Activated naive CD4-positive, alpha-beta T cell treated with anti-CD3 and anti-CD28 coated beads, Interleukin-2, amount 10 ng/mL, durations not matched to agents 7 days and 5 days (primary cell): ENCODE measurements around the gene CAPN5.

Source experiments
- CTCF ChIA-PET: fragments of 350-600 bp; sonication (Branson Sonifier 250); formaldehyde crosslinking; loops from one replicate; lab custom pipeline; 2021; ENCODE audit warnings: antibody characterized with exemption; lab: Charles Lee
- DNase-seq: peaks from one replicate; pipeline ENCODE4 v3.0.0-alpha.2; 2020
- H3K27ac Mint-ChIP-seq: one replicate; pipeline ENCODE4 v1.8.0; 2021; ENCODE audit warnings: mild to moderate bottlenecking, moderate library complexity, mixed read lengths
- H3K27me3 Mint-ChIP-seq: one replicate; pipeline ENCODE4 v1.8.0; 2021; ENCODE audit warnings: mild to moderate bottlenecking, mixed read lengths
- H3K36me3 Mint-ChIP-seq: one replicate; pipeline ENCODE4 v1.8.0; 2021; ENCODE audit warnings: mixed read lengths
- H3K4me1 Mint-ChIP-seq: one replicate; pipeline ENCODE4 v1.8.0; 2021; ENCODE audit warnings: mixed read lengths
- H3K4me3 Mint-ChIP-seq: one replicate; pipeline ENCODE4 v1.8.0; 2021; ENCODE audit warnings: mild to moderate bottlenecking, moderate library complexity, mixed read lengths
- H3K9me3 Mint-ChIP-seq: one replicate; pipeline ENCODE4 v1.8.0; 2021; ENCODE audit warnings: mixed read lengths

CAPN5 gene

GRCh38 chr11:77036398-77036797 lies 30.4 kb upstream of the CAPN5 start:
- Mint-ChIP-seq H3K36me3 (no peaks in the 10 kb centered on the region), H3K4me1 (peaks cover 6% of the 10 kb centered on the region), H3K9me3 (no peaks in the 10 kb centered on the region), H3K4me3 (no peak overlapping the region), H3K27me3 (peaks cover 62% of the 10 kb centered on the region), H3K27ac (no peak overlapping the region)
- CTCF ChIA-PET, result interaction anchor here (1.2 to 2.0 kb wide), 3 partner anchors 55 to 118 kb away, joined by 3 to 4 read pairs (median 3); no protein-coding TSS in a partner anchor
- no peak for DNase-seq

GRCh38 chr11:77037057-77037456 lies 29.7 kb upstream of the CAPN5 start:
- Mint-ChIP-seq H3K27me3 (peaks cover 68% of the 10 kb centered on the region), H3K4me1 (peaks cover 6% of the 10 kb centered on the region), H3K4me3 (no peak overlapping the region), H3K27ac (no peak overlapping the region), H3K9me3 (no peaks in the 10 kb centered on the region), H3K36me3 (no peaks in the 10 kb centered on the region)
- DNase-seq, result no peak
- CTCF ChIA-PET, result interaction anchor here (1.1 to 2.0 kb wide), 4 partner anchors 54 to 118 kb away, joined by 3 to 4 read pairs (median 4); no protein-coding TSS in a partner anchor

- Mint-ChIP-seq H3K27ac (no peak overlapping the region), H3K4me1 (peaks cover 6% of the 10 kb centered on the region), H3K9me3 (no peaks in the 10 kb centered on the region), H3K4me3 (peak overlapping the region; percentile 38), H3K27me3 (peaks cover 75% of the 10 kb centered on the region), H3K36me3 (no peaks in the 10 kb centered on the region)
- DNase-seq, result no peak
- CTCF ChIA-PET, result interaction anchor here (0.6 to 2.0 kb wide), 3 partner anchors 118 to 119 kb away, joined by 3 to 4 read pairs (median 4); no protein-coding TSS in a partner anchor
Observed at GRCh38 chr11:77038029-77038824, 28.5 kb upstream of the CAPN5 start.

GRCh38 chr11:77038825-77039326 lies 27.9 kb upstream of the CAPN5 start:
- no peaks in the 10 kb centered on the region for H3K36me3 Mint-ChIP-seq
- peaks cover 75% of the 10 kb centered on the region for H3K27me3 Mint-ChIP-seq
- CTCF ChIA-PET, result interaction anchor here (0.6 to 4.3 kb wide), 4 partner anchors 53 to 317 kb away, joined by 3 to 15 read pairs (median 6); no protein-coding TSS in a partner anchor
- H3K4me3 Mint-ChIP-seq, result peak overlapping the region; percentile 38
- no peak for DNase-seq
- H3K4me1 Mint-ChIP-seq, result peaks cover 6% of the 10 kb centered on the region
- no peaks in the 10 kb centered on the region for H3K9me3 Mint-ChIP-seq
- no peak overlapping the region for H3K27ac Mint-ChIP-seq

GRCh38 chr11:77039491-77040400 lies 27.0 kb upstream of the CAPN5 start:
- Mint-ChIP-seq H3K27ac (no peak overlapping the region), H3K4me1 (peaks cover 6% of the 10 kb centered on the region), H3K36me3 (no peaks in the 10 kb centered on the region), H3K27me3 (peaks cover 69% of the 10 kb centered on the region), H3K9me3 (no peaks in the 10 kb centered on the region), H3K4me3 (no peak overlapping the region)
- CTCF ChIA-PET, result interaction anchor here (0.7 to 4.3 kb wide), 8 partner anchors 16 to 318 kb away, joined by 3 to 15 read pairs (median 3); no protein-coding TSS in a partner anchor
- DNase-seq, result peak; percentile 57

GRCh38 chr11:77040401-77040777 lies 26.4 kb upstream of the CAPN5 start:
- Mint-ChIP-seq H3K27me3 (peaks cover 70% of the 10 kb centered on the region), H3K4me3 (no peak overlapping the region), H3K27ac (no peak overlapping the region)

GRCh38 chr11:77040889-77041288 lies 25.9 kb upstream of the CAPN5 start:
- H3K27ac Mint-ChIP-seq, result no peak overlapping the region
- H3K9me3 Mint-ChIP-seq, result no peaks in the 10 kb centered on the region
- H3K27me3 Mint-ChIP-seq, result peaks cover 73% of the 10 kb centered on the region
- CTCF ChIA-PET, result interaction anchor here (4.3 kb wide), 1 partner anchor 51 kb away, joined by 15 read pairs; no protein-coding TSS in a partner anchor
- H3K36me3 Mint-ChIP-seq, result no peaks in the 10 kb centered on the region
- no peak overlapping the region for H3K4me3 Mint-ChIP-seq
- peaks cover 10% of the 10 kb centered on the region for H3K4me1 Mint-ChIP-seq
- no peak for DNase-seq

More at GRCh38 chr11:77040401-77040777, 26.4 kb upstream of the CAPN5 start:
- Mint-ChIP-seq H3K4me1 (peaks cover 6% of the 10 kb centered on the region), H3K9me3 (no peaks in the 10 kb centered on the region), H3K36me3 (no peaks in the 10 kb centered on the region)
- DNase-seq, result no peak
- CTCF ChIA-PET, result interaction anchor here (0.7 to 4.3 kb wide), 6 partner anchors 15 to 180 kb away, joined by 3 to 15 read pairs (median 4); no protein-coding TSS in a partner anchor

- Mint-ChIP-seq H3K4me3 (no peak overlapping the region), H3K27me3 (peaks cover 69% of the 10 kb centered on the region), H3K36me3 (no peaks in the 10 kb centered on the region), H3K27ac (no peak overlapping the region), H3K4me1 (peaks cover 20% of the 10 kb centered on the region), H3K9me3 (no peaks in the 10 kb centered on the region)
- CTCF ChIA-PET, result interaction anchor here (0.6 to 4.3 kb wide), 2 partner anchors 49 to 122 kb away, joined by 3 to 15 read pairs; no protein-coding TSS in a partner anchor
- no peak for DNase-seq
Observed at GRCh38 chr11:77042111-77042726, 24.6 kb upstream of the CAPN5 start.

- no peak overlapping the region for H3K27ac Mint-ChIP-seq
- peaks cover 18% of the 10 kb centered on the region for H3K4me1 Mint-ChIP-seq
- no peaks in the 10 kb centered on the region for H3K36me3 Mint-ChIP-seq
- CTCF ChIA-PET, result interaction anchor here (1.2 to 2.3 kb wide), 5 partner anchors 30 to 310 kb away, joined by 3 to 43 read pairs (median 12); no protein-coding TSS in a partner anchor
- no peak overlapping the region for H3K4me3 Mint-ChIP-seq
- DNase-seq, result no peak
- H3K27me3 Mint-ChIP-seq, result peaks cover 51% of the 10 kb centered on the region
- no peaks in the 10 kb centered on the region for H3K9me3 Mint-ChIP-seq
Observed at GRCh38 chr11:77044356-77044755, 22.4 kb upstream of the CAPN5 start.

- H3K9me3 Mint-ChIP-seq, result no peaks in the 10 kb centered on the region
Observed at GRCh38 chr11:77044886-77045285, 21.9 kb upstream of the CAPN5 start.

GRCh38 chr11:77046060-77046501 lies 20.7 kb upstream of the CAPN5 start:
- DNase-seq, result peak; percentile 74
- H3K27ac Mint-ChIP-seq, result no peak overlapping the region
- peaks cover 34% of the 10 kb centered on the region for H3K27me3 Mint-ChIP-seq
- peaks cover 16% of the 10 kb centered on the region for H3K4me1 Mint-ChIP-seq
- H3K36me3 Mint-ChIP-seq, result no peaks in the 10 kb centered on the region
- no peak overlapping the region for H3K4me3 Mint-ChIP-seq
- CTCF ChIA-PET, result interaction anchor here (1.0 to 2.3 kb wide), 7 partner anchors 18 to 311 kb away, joined by 3 to 43 read pairs (median 4); no protein-coding TSS in a partner anchor
- no peaks in the 10 kb centered on the region for H3K9me3 Mint-ChIP-seq

More at GRCh38 chr11:77044886-77045285, 21.9 kb upstream of the CAPN5 start:
- CTCF ChIA-PET, result interaction anchor here (0.6 to 2.3 kb wide), 11 partner anchors 16 to 310 kb away, joined by 3 to 43 read pairs (median 3); no protein-coding TSS in a partner anchor
- no peak overlapping the region for H3K27ac Mint-ChIP-seq
- peaks cover 46% of the 10 kb centered on the region for H3K27me3 Mint-ChIP-seq
- no peak overlapping the region for H3K4me3 Mint-ChIP-seq
- peaks cover 18% of the 10 kb centered on the region for H3K4me1 Mint-ChIP-seq
- DNase-seq, result no peak
- H3K36me3 Mint-ChIP-seq, result no peaks in the 10 kb centered on the region

- H3K4me3 Mint-ChIP-seq, result peak overlapping the region; percentile 48
- H3K9me3 Mint-ChIP-seq, result no peaks in the 10 kb centered on the region
- DNase-seq, result peak; percentile 86
- peaks cover 22% of the 10 kb centered on the region for H3K27me3 Mint-ChIP-seq
- peaks cover 16% of the 10 kb centered on the region for H3K4me1 Mint-ChIP-seq
- no peaks in the 10 kb centered on the region for H3K36me3 Mint-ChIP-seq
- CTCF ChIA-PET, result interaction anchor here (0.7 to 8.9 kb wide), 17 partner anchors 16 to 324 kb away, joined by 3 to 152 read pairs (median 5); no protein-coding TSS in a partner anchor
- peak overlapping the region; percentile 30 for H3K27ac Mint-ChIP-seq
Observed at GRCh38 chr11:77047007-77047927, 19.5 kb upstream of the CAPN5 start.
